NCI-H1092 treated with DMSO at 0.1 percent for 48 hours (cell line): ENCODE measurements around the gene TACO1.
A peak's percentile ranks its signal among the peaks of the same experiment; 100 is the strongest.

Experiments used
- DNase-seq: peaks from one replicate; lab custom pipeline; 2025; lab: John Stamatoyannopoulos, UW

The TACO1 gene

GRCh38 chr17:63601439-63602371 lies 1.0 kb downstream of the TACO1 start:
- no peak for DNase-seq

GRCh38 chr17:63609816-63610573 lies 9.3 kb downstream of the TACO1 start:
- DNase-seq = no peak

GRCh38 chr17:63610854-63611253 lies 10.2 kb downstream of the TACO1 start:
- no peak for DNase-seq

GRCh38 chr17:63611354-63611753 lies 10.7 kb downstream of the TACO1 start:
- no peak for DNase-seq

- no peak for DNase-seq
Observed at GRCh38 chr17:63613663-63614062, 13.0 kb downstream of the TACO1 start.

GRCh38 chr17:63621229-63621683 lies 20.6 kb downstream of the TACO1 start:
- no peak for DNase-seq

GRCh38 chr17:63621684-63622573 lies 21.2 kb downstream of the TACO1 start, which contains the start of gene MAP3K3:
TSS of gene MAP3K3 (plus strand) at chr17:63622417. CDS start at chr17:63622760, 343 bp downstream.
- DNase-seq = peak; percentile 100

GRCh38 chr17:63622574-63623390 lies 22.1 kb downstream of the TACO1 start:
- peak; percentile 34 for DNase-seq

- DNase-seq = no peak
Observed at GRCh38 chr17:63623786-63624530, 23.3 kb downstream of the TACO1 start.

GRCh38 chr17:63624531-63624880 lies 23.8 kb downstream of the TACO1 start:
- no peak for DNase-seq

- no peak for DNase-seq
Observed at GRCh38 chr17:63626551-63627180, 26.0 kb downstream of the TACO1 start.

GRCh38 chr17:63629627-63630026 lies 28.9 kb downstream of the TACO1 start:
- DNase-seq = no peak

GRCh38 chr17:63631062-63631461 lies 30.4 kb downstream of the TACO1 start:
- no peak for DNase-seq

- no peak for DNase-seq
Observed at GRCh38 chr17:63631626-63632025, 30.9 kb downstream of the TACO1 start.

- no peak for DNase-seq
Observed at GRCh38 chr17:63633742-63634141, 33.0 kb downstream of the TACO1 start.

GRCh38 chr17:63634163-63634562 lies 33.5 kb downstream of the TACO1 start:
- no peak for DNase-seq

- DNase-seq = no peak
Observed at GRCh38 chr17:63634816-63635215, 34.1 kb downstream of the TACO1 start.

- DNase-seq = no peak
Observed at GRCh38 chr17:63635290-63635689, 34.6 kb downstream of the TACO1 start.

GRCh38 chr17:63635787-63636186 lies 35.1 kb downstream of the TACO1 start:
- no peak for DNase-seq

GRCh38 chr17:63639125-63639524 lies 38.4 kb downstream of the TACO1 start:
- DNase-seq = no peak
